ENCODE data around the gene CGNL1.

The CGNL1 gene

GRCh38 chr15:57503051-57503702, 126.9 kb downstream of the CGNL1 start:
- DNase-seq: no peak

- no peak for DNase-seq
Observed at GRCh38 chr15:57503911-57504598, 127.8 kb downstream of the CGNL1 start.

GRCh38 chr15:57504599-57504940, 128.3 kb downstream of the CGNL1 start:
- no peak for DNase-seq

GRCh38 chr15:57505056-57505715, 128.9 kb downstream of the CGNL1 start:
- no peak for DNase-seq

GRCh38 chr15:57505949-57506391, 129.7 kb downstream of the CGNL1 start:
- DNase-seq: peak; percentile 55

- DNase-seq: no peak
Observed at GRCh38 chr15:57506422-57506821, 130.1 kb downstream of the CGNL1 start.

GRCh38 chr15:57507111-57507510, 130.8 kb downstream of the CGNL1 start:
- no peak for DNase-seq

GRCh38 chr15:57509126-57509525, 132.8 kb downstream of the CGNL1 start:
- DNase-seq: peak; percentile 33

GRCh38 chr15:57509965-57510364, 133.7 kb downstream of the CGNL1 start:
- DNase-seq: peak; percentile 51

- DNase-seq: peak; percentile 94
Observed at GRCh38 chr15:57510647-57511046, 134.3 kb downstream of the CGNL1 start.

- DNase-seq: no peak
Observed at GRCh38 chr15:57516327-57517029, 140.2 kb downstream of the CGNL1 start.

- DNase-seq: no peak
Observed at GRCh38 chr15:57517030-57517671, 140.8 kb downstream of the CGNL1 start.

- no peak for DNase-seq
Observed at GRCh38 chr15:57518779-57519405, 142.6 kb downstream of the CGNL1 start.

GRCh38 chr15:57519806-57520205, 143.5 kb downstream of the CGNL1 start:
- no peak for DNase-seq

GRCh38 chr15:57521503-57521902, 145.2 kb downstream of the CGNL1 start:
- DNase-seq: no peak

- no peak for DNase-seq
Observed at GRCh38 chr15:57522148-57522547, 145.8 kb downstream of the CGNL1 start.

GRCh38 chr15:57525581-57525980, 149.3 kb downstream of the CGNL1 start:
- no peak for DNase-seq

GRCh38 chr15:57526076-57526475, 149.8 kb downstream of the CGNL1 start:
- DNase-seq: no peak

GRCh38 chr15:57526615-57527014, 150.3 kb downstream of the CGNL1 start:
- no peak for DNase-seq

- DNase-seq: peak; percentile 78
Observed at GRCh38 chr15:57527382-57528091, 151.2 kb downstream of the CGNL1 start.

GRCh38 chr15:57528940-57529565, 152.7 kb downstream of the CGNL1 start:
- DNase-seq: no peak

Measured in SHP77 treated with DMSO at 0.1 percent for 48 hours (cell line).